K562 (cell line): ENCODE data around the gene BRSK1. TPM values are rescaled to one million over a fixed set of nuclear protein-coding genes. Genes with fewer than 3 reads are reported as not detected.

Experiments used
- BACH1 ChIP-seq: fragments of 200-800 bp; sonication (Bioruptor generic); IDR thresholded peaks from 2 replicates; pipeline ENCODE4 v1.6.1; 2016; ENCODE audit warnings: missing genetic modification characterization, missing compliant biosample characterization
- BRD9 ChIP-seq: fragments of 450-650 bp; IDR thresholded peaks from 2 replicates; pipeline ENCODE4 v1.6.1; 2018; ENCODE audit warnings: low read depth; ENCODE audit not compliant: partially characterized antibody
- CBFB ChIP-seq: sonication (generic); formaldehyde crosslinking; IDR thresholded peaks from 2 replicates; pipeline ENCODE4 v1.4.0; 2020; ENCODE audit warnings: mild to moderate bottlenecking, missing genetic modification reagents
- DDX20 ChIP-seq: fragments of 450-650 bp; IDR thresholded peaks from 2 replicates; pipeline ENCODE4 v1.6.1; 2016; ENCODE audit warnings: missing genetic modification characterization, low read depth, mild to moderate bottlenecking, missing compliant biosample characterization, moderate library complexity
- FIP1L1 ChIP-seq: fragments of 200-400 bp; formaldehyde crosslinking; IDR thresholded peaks from 2 replicates; pipeline ENCODE4 v1.6.1; 2018; ENCODE audit warnings: mild to moderate bottlenecking, low read depth, low read length; ENCODE audit not compliant: poor library complexity, severe bottlenecking
- GTF2F1 ChIP-seq: IDR thresholded peaks from 2 replicates; pipeline ENCODE4 v1.6.1; 2011; ENCODE audit warnings: low read depth, low read length, improper control_type of control experiment
- KLF16 ChIP-seq: IDR thresholded peaks from 2 replicates; pipeline ENCODE4 v1.6.1; 2016; ENCODE audit warnings: antibody characterized with exemption
- MAFF ChIP-seq: IDR thresholded peaks from 2 replicates; pipeline ENCODE4 v1.6.1; 2012; ENCODE audit warnings: low read length, improper control_type of control experiment
- MYBL2 ChIP-seq, 2 experiments: fragments of 450-650 bp in 1 of 2; sonication (generic) in 1 of 2; formaldehyde crosslinking in 1 of 2; IDR thresholded peaks; 2 replicates each; pipeline versions ENCODE4 v1.6.1 to v1.8.1; 2017 to 2022; ENCODE audit warnings: borderline replicate concordance in 1 of 2, inconsistent platforms in 1 of 2, low read depth in 1 of 2, mild to moderate bottlenecking in 1 of 2, missing genetic modification reagents in 1 of 2, moderate library complexity in 1 of 2
- NR2F6 ChIP-seq: fragments of 450-650 bp; formaldehyde crosslinking; IDR thresholded peaks from 2 replicates; pipeline ENCODE4 v1.4.0; 2020; ENCODE audit warnings: mild to moderate bottlenecking
- OTX1 ChIP-seq: fragments of 450-650 bp; formaldehyde crosslinking; IDR thresholded peaks from 2 replicates; pipeline ENCODE4 v1.4.0; 2022; ENCODE audit warnings: mild to moderate bottlenecking
- PHF21A ChIP-seq: fragments of 450-650 bp; IDR thresholded peaks from 2 replicates; pipeline ENCODE4 v1.6.1; 2017; ENCODE audit warnings: low read depth, borderline replicate concordance
- POLR2AphosphoS2 ChIP-seq: IDR thresholded peaks from 2 replicates; pipeline ENCODE4 v1.6.1; 2012; ENCODE audit warnings: low read length, improper control_type of control experiment
- TCF7 ChIP-seq: sonication (generic); IDR thresholded peaks from 2 replicates; pipeline ENCODE4 v1.6.1; 2016; ENCODE audit warnings: antibody characterized with exemption, borderline replicate concordance
- TCF7L2 ChIP-seq: fragments of 150-350 bp; IDR thresholded peaks from 2 replicates; pipeline ENCODE4 v1.6.1; 2016; ENCODE audit warnings: low read depth, mild to moderate bottlenecking, low read length, moderate library complexity
- TEAD1 ChIP-seq, 2 experiments: fragments of 450-650 bp in 1 of 2; sonication (generic) in 1 of 2; formaldehyde crosslinking; IDR thresholded peaks; 2 replicates each; pipeline versions ENCODE4 v1.4.0 to v1.8.0; 2020 to 2022; ENCODE audit warnings: mild to moderate bottlenecking in 2 of 2, missing genetic modification reagents in 1 of 2
- TFE3 ChIP-seq: fragments of 450-650 bp; formaldehyde crosslinking; IDR thresholded peaks from 2 replicates; pipeline ENCODE4 v1.4.0; 2020; ENCODE audit warnings: mild to moderate bottlenecking, mixed read lengths
- ZBTB11 ChIP-seq, 3 experiments: fragments of 200-800 bp in 1 of 3; fragments of 250-450 bp in 1 of 3; fragments of 450-650 bp in 1 of 3; sonication (Bioruptor Pico) in 1 of 3; sonication (Bioruptor generic) in 1 of 3; formaldehyde crosslinking in 1 of 3; IDR thresholded peaks; 2 replicates each; pipeline versions ENCODE4 v1.6.1 to v1.8.0; 2016 to 2022; ENCODE audit warnings: mild to moderate bottlenecking in 2 of 3, missing genetic modification characterization in 2 of 3, missing compliant biosample characterization in 1 of 3, moderate library complexity in 1 of 3
- ZC3H4 ChIP-seq: sonication (generic); formaldehyde crosslinking; IDR thresholded peaks from 2 replicates; pipeline ENCODE4 v1.9.0; 2021; ENCODE audit warnings: missing genetic modification reagents, borderline replicate concordance
- ZNF347 ChIP-seq: fragments of 450-650 bp; formaldehyde crosslinking; IDR thresholded peaks from 2 replicates; pipeline ENCODE4 v1.4.0; 2020; ENCODE audit warnings: low read depth, mild to moderate bottlenecking, moderate library complexity
- ZNF444 ChIP-seq: fragments of 250-450 bp; sonication (Bioruptor Pico); IDR thresholded peaks from 2 replicates; pipeline ENCODE4 v1.4.0; 2020; ENCODE audit warnings: mild to moderate bottlenecking, moderate library complexity
- ZNF589 ChIP-seq: fragments of 200-800 bp; sonication (Bioruptor generic); IDR thresholded peaks from 2 replicates; pipeline ENCODE4 v1.6.1; 2016; ENCODE audit warnings: low read depth, missing genetic modification characterization, missing compliant biosample characterization
- ZNF695 ChIP-seq: fragments of 450-650 bp; formaldehyde crosslinking; IDR thresholded peaks from 2 replicates; pipeline ENCODE4 v1.4.0; 2020; ENCODE audit warnings: mild to moderate bottlenecking, moderate library complexity
- polyA plus RNA-seq, 8 experiments: library from polyadenylated mRNA; depleted of rRNA in 4 of 8; stranded (reverse) in 5 of 8; unstranded in 3 of 8; fragments of >200 nt; fragmentation: Nextera tagmentation in 2 of 8; fragmentation: Illumina TruSeq in 1 of 8; extraction: Ambion mirVana in 2 of 8; extraction: Trizol in 1 of 8; gene quantifications; 2 replicates each; pipeline versions ENCODE4 v1.2.1 to v1.2.3, GENCODE V29; 2011 to 2014; ENCODE audit warnings: inconsistent platforms in 1 of 8, missing spikeins in 1 of 8
- total RNA-seq, 7 experiments: library from RNA; depleted of rRNA in 6 of 7; stranded (reverse); fragments of >200 nt in 6 of 7; fragmentation: Illumina TruSeq in 2 of 7; extraction: Trizol in 2 of 7; gene quantifications; 2 replicates each; pipeline versions ENCODE4 v1.2.1 to v1.2.3, GENCODE V29; 2011 to 2021; ENCODE audit warnings: low replicate concordance in 1 of 7

Gene BRSK1
- total and polyA plus RNA-seq, 9 of the 15 experiments (the other 6 are each of a cell fraction or from before 2014, with no cell fraction given): 1.7 to 9.3 (median 3.8) TPM; not detected in 2

- TF ChIP-seq TFE3 (CRISPR knock-in tag): no peak
- no peak for TF ChIP-seq ZNF347 (CRISPR knock-in tag)
- TF ChIP-seq ZNF589 (CRISPR knock-in tag): peak; percentile 82
- TF ChIP-seq DDX20 (tag): no peak
- peak in 1 of 3 experiments; percentile 84; a peak in 2 of 6 replicates for TF ChIP-seq ZBTB11 (CRISPR knock-in tag; IDR thresholded peaks at IDR 0.05)
- TF ChIP-seq FIP1L1: peak; percentile 91
- TF ChIP-seq BACH1 (tag): no peak; the same call in 1 of the 2 replicates
- no peak for TF ChIP-seq TCF7L2
- no peak for TF ChIP-seq MAFF
- TF ChIP-seq ZC3H4 (CRISPR knock-in tag): no peak
- no peak for TF ChIP-seq OTX1
- TF ChIP-seq PHF21A: peak; percentile 99
- TF ChIP-seq KLF16: 0 out of 2 replicates have a peak, but pooled peaks have one; percentile 10
- TF ChIP-seq TEAD1 (CRISPR knock-in tag; IDR thresholded peaks at IDR 0.05): peak; percentile 39 to 96; a peak in 3 of 4 replicates
- TF ChIP-seq NR2F6 (CRISPR knock-in tag): no peak
- TF ChIP-seq POLR2AphosphoS2: no peak
- no peak for TF ChIP-seq BRD9
- TF ChIP-seq MYBL2 (IDR thresholded peaks at IDR 0.05; ENCODE audit: low read depth): peak; percentile 34; the same call in 1 of the 2 replicates
- no peak for TF ChIP-seq MYBL2 (CRISPR knock-in tag; IDR thresholded peaks at IDR 0.05; ENCODE audit: borderline replicate concordance)
- TF ChIP-seq GTF2F1: peak; percentile 89
- TF ChIP-seq TCF7: peak; percentile 64; the same call in 1 of the 2 replicates
- 0 out of 2 replicates have a peak, but pooled peaks have one; percentile 29 for TF ChIP-seq CBFB
- TF ChIP-seq ZNF444: no peak
- no peak for TF ChIP-seq ZNF695
Measured at GRCh38 chr19:55258828-55259539, 24.8 kb upstream of the BRSK1 start, which contains the start of gene PPP6R1 (continued).
